Measurements from ENCODE around the gene AKR7A3.
"Not testable (repeated sequence)": the region's sequence is repeated elsewhere in the genome, so short reads cannot be mapped to it uniquely, and the experiment has no call there.

Gene AKR7A3

DNA sequence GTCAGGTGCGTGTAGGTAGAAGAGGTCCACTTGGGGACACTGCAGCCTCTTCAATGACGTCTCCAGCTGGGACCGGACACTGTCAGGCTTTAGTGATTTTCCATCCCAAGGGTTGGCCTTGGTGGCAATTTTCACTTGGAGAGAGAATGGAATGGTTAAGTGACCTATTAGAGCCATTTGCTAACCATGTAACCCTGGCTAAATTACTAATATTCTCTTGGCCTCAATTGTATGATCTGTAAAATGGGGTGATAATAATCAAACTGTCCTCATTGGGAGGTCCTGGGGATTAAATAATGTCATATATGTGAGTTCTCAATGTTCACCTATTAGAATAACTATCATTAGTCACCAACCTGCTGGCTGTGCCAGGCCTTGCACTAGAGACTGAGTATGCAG lies 19.9 kb upstream of the AKR7A3 start:
- TF ChIP-seq, protein P1, sequence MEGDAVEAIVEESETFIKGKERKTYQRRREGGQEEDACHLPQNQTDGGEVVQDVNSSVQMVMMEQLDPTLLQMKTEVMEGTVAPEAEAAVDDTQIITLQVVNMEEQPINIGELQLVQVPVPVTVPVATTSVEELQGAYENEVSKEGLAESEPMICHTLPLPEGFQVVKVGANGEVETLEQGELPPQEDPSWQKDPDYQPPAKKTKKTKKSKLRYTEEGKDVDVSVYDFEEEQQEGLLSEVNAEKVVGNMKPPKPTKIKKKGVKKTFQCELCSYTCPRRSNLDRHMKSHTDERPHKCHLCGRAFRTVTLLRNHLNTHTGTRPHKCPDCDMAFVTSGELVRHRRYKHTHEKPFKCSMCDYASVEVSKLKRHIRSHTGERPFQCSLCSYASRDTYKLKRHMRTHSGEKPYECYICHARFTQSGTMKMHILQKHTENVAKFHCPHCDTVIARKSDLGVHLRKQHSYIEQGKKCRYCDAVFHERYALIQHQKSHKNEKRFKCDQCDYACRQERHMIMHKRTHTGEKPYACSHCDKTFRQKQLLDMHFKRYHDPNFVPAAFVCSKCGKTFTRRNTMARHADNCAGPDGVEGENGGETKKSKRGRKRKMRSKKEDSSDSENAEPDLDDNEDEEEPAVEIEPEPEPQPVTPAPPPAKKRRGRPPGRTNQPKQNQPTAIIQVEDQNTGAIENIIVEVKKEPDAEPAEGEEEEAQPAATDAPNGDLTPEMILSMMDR (IDR thresholded peaks at IDR 0.05; ENCODE audit: insufficient read depth, low read depth, low read length, missing control alignments), result no peak
- H3K4me3 ChIP-seq (ENCODE audit: low read length), result no peak overlapping the region
- DNase-seq (ENCODE audit: low read depth), result no peak

DNA sequence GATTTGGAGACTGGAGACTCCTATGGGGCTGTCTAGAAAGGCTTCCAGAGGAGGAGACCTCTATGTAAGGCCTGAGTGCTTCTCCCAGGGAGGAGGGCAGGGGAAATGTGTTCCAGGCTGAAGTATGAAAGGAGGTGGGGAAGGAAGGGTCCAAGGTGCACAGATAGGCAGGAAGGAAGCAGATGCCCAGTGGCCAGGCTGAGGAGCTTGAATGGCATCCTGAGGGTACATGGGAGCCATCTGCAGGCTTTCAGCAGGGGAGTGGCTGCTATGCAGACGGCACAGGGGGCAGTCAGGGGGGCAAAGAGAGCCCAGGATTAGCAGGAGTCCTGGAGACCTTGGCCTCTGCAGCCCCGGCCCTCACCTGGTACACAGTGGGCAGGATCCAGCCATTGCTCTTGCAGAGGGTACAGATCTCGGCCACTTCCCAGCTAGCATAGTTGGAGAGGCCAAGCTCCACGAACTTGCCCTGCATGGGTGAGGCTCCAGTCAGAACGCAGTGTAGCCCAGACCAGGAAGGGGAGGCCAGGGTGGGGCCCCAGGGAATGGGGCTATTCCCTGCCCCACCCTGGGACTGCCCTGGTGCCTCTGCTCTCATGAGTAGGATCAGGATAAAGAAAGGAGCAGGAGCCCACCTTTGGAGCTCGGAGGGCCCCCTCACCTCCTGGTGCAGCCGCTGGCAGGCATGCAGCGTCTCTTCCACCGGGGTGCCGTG lies 19.4 kb upstream of the AKR7A3 start:
- TF ChIP-seq, protein P1 (IDR thresholded peaks at IDR 0.05; ENCODE audit: insufficient read depth, low read depth, low read length, missing control alignments), result no peak
- DNase-seq (ENCODE audit: low read depth), result no peak
- H3K4me3 ChIP-seq (ENCODE audit: low read length), result no peak overlapping the region

DNA sequence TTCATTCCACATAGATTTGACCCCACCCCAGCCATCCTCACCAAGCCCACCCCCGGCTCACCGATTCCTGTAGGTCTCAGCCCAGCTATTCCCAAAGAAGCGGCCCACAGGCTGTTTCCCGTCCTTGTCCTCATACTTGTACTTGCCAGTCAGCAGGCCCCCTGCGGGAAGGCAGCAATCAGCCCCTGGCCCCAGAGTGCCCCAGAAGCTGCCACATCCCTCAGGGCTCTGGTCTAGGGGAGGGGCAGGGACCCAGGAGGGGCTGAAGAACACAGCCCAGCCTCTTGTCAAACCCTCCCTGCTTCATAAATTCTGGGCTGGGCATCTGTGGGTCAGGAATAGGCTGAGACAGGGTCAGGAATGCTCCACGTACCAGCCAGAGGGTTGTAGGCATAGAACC lies 18.4 kb upstream of the AKR7A3 start:
- H3K4me3 ChIP-seq (ENCODE audit: low read length), result no peak overlapping the region
- no peak for DNase-seq (ENCODE audit: low read depth)
- TF ChIP-seq, protein P1 (IDR thresholded peaks at IDR 0.05; ENCODE audit: insufficient read depth, low read depth, low read length, missing control alignments), result no peak

DNA sequence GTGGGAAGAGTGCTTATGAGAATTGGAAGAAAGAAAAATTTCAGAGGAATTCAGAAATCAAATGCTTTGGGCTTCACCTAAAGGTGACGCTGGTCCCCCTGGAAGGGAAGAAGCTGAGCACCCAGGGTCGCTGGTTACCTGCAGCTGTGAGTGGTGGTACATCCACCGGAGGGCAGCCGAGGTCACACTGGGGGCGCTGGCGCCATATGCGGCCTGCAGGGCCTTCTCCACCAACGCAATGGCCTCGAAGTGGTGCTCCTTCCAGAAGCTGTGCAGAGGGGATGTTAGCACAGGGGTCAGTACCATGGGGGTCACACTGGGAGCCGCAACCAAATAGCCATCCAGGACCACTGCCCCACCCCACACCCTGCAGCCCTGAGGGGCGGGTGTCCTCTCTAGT lies 17.3 kb upstream of the AKR7A3 start:
- no peak overlapping the region for H3K4me3 ChIP-seq (ENCODE audit: low read length)
- TF ChIP-seq, protein P1 (IDR thresholded peaks at IDR 0.05; ENCODE audit: insufficient read depth, low read depth, low read length, missing control alignments), result no peak
- DNase-seq (ENCODE audit: low read depth), result no peak

DNA sequence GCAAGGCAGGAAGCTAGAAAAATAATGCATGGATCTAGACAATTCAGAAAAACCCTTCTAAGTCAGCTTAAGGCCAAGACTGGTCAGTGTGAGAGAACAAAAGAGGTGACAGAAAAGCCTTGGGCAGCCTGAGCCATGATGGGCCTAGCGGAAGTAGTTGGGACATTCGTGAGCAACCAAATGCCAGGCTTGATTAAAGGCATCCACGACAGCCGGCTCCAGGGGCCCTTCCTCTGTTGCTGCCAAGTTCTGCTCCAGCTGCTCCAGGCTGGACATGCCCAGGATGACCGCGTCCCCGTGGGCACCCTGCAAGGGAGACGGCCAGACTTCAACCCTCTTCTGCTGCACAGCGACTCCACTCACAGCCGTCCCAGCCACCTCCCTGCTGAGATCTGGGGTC lies 15.5 kb upstream of the AKR7A3 start:
- DNase-seq (ENCODE audit: low read depth); H3K4me3 ChIP-seq (ENCODE audit: low read length): not testable (repeated sequence)

DNA sequence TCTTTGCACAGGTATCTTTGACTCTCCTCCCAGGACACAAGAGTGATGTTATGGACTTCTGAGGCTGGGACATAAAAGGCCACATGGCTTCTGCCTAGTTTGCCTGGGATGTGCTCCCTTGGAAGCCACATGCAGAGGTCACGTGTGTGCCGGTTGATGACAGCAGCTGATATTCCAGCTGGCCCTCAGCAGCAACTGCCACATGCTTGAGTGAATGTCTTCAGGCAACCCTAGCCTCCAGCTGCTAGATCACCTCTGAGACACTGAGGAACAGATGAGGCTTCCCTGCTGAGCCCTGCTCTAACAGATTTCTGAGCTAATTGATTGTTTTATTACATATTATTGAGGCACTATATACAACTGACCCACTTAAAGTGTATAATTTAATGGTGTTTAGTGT lies 11.6 kb upstream of the AKR7A3 start:
- DNase-seq (ENCODE audit: low read depth), result no peak
- H3K4me3 ChIP-seq (ENCODE audit: low read length), result no peak overlapping the region
- TF ChIP-seq, protein P1 (IDR thresholded peaks at IDR 0.05; ENCODE audit: insufficient read depth, low read depth, low read length, missing control alignments), result no peak

DNA sequence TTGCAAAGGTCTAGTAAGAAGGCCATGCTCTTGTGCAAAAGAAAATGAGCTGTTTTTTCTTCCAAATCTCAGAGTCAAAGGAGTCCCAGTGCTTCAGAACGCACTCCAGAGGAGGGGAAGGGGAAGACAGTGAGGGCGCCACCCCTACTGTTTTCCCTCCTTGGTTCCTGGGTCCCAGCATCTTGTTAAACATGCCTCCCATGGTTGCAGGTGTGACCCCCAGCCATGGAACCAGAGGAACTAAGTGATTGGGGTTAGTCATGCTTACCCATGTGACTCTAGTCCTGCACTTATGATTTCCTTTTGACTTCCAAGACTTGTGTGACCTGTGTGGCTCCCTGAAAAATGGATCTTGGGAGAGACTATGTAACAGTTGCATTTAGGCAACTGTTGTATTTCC lies 6.1 kb upstream of the AKR7A3 start:
- TF ChIP-seq, protein P1 (IDR thresholded peaks at IDR 0.05; ENCODE audit: insufficient read depth, low read depth, low read length, missing control alignments), result no peak
- DNase-seq (ENCODE audit: low read depth), result no peak

More for the DNA sequence above, 6.1 kb upstream of the AKR7A3 start:
- H3K4me3 ChIP-seq (ENCODE audit: low read length), result no peak overlapping the region
